Stimulated activated CD8-positive, alpha-beta memory T cell treated with anti-CD3 and anti-CD28 coated beads, Interleukin-12 subunit alpha, Interleukin-12 subunit beta, amount 100 ng/mL, for 4 hours (primary cell): ENCODE measurements around the gene PDGFD.
"Not testable (repeated sequence)": the region's sequence is repeated elsewhere in the genome, so short reads cannot be mapped to it uniquely, and the experiment has no call there.

ENCODE experiments used
- DNase-seq: peaks from one replicate; pipeline ENCODE4 v3.0.0-alpha.2; 2020; ENCODE audit warnings: low read depth

PDGFD gene

GRCh38 chr11:104054911-104055529 lies 108.9 kb downstream of the PDGFD start:
- no peak for DNase-seq

GRCh38 chr11:104053743-104054478 lies 110.0 kb downstream of the PDGFD start:
- DNase-seq, result no peak

- DNase-seq, result no peak
Observed at GRCh38 chr11:104051778-104052177, 112.2 kb downstream of the PDGFD start.

GRCh38 chr11:104049116-104049515 lies 114.8 kb downstream of the PDGFD start:
- no peak for DNase-seq

- not testable (repeated sequence) for DNase-seq
Observed at GRCh38 chr11:104046858-104047257, 117.1 kb downstream of the PDGFD start.

GRCh38 chr11:104046331-104046730 lies 117.6 kb downstream of the PDGFD start:
- no peak for DNase-seq

- DNase-seq, result no peak
Observed at GRCh38 chr11:104043678-104044239, 120.2 kb downstream of the PDGFD start.

- DNase-seq, result no peak
Observed at GRCh38 chr11:104043142-104043541, 120.8 kb downstream of the PDGFD start.

- DNase-seq, result no peak
Observed at GRCh38 chr11:104041792-104042191, 122.2 kb downstream of the PDGFD start.

GRCh38 chr11:104036995-104037394 lies 127.0 kb downstream of the PDGFD start:
- DNase-seq, result no peak

GRCh38 chr11:104036588-104036987 lies 127.4 kb downstream of the PDGFD start, which contains the start of gene DDI1:
TSS of gene DDI1 (plus strand) at chr11:104036640. CDS start at chr11:104036823, 183 bp downstream.
- no peak for DNase-seq

- DNase-seq, result no peak
Observed at GRCh38 chr11:104033561-104033960, 130.4 kb downstream of the PDGFD start.

- no peak for DNase-seq
Observed at GRCh38 chr11:104033134-104033533, 130.8 kb downstream of the PDGFD start.

- DNase-seq, result no peak
Observed at GRCh38 chr11:104028476-104029263, 135.3 kb downstream of the PDGFD start.

GRCh38 chr11:104024572-104024971 lies 139.4 kb downstream of the PDGFD start:
- DNase-seq, result no peak

GRCh38 chr11:104015649-104016415 lies 148.1 kb downstream of the PDGFD start:
- no peak for DNase-seq

- DNase-seq, result no peak
Observed at GRCh38 chr11:104011044-104011443, 152.9 kb downstream of the PDGFD start.

- DNase-seq, result no peak
Observed at GRCh38 chr11:104009744-104010143, 154.2 kb downstream of the PDGFD start.

- no peak for DNase-seq
Observed at GRCh38 chr11:104005234-104005855, 158.6 kb downstream of the PDGFD start.

- DNase-seq, result no peak
Observed at GRCh38 chr11:104003491-104003890, 160.5 kb downstream of the PDGFD start.

GRCh38 chr11:104001561-104002056 lies 162.3 kb downstream of the PDGFD start:
- no peak for DNase-seq
